ENCODE measurements around the gene SEC14L2.
"Not testable (repeated sequence)": the region's sequence is repeated elsewhere in the genome, so short reads cannot be mapped to it uniquely, and the experiment has no call there.

Gene SEC14L2

GRCh38 chr22:30397656-30398635 lies 1.1 kb downstream of the SEC14L2 start:
- Histone ChIP-seq H3K9me3 (ENCODE audit: insufficient read depth, low read depth, low read length) (no peaks in the 10 kb centered on the region), H3K4me1 (ENCODE audit: insufficient read depth, low read length) (peaks cover 11% of the 10 kb centered on the region), H3K4me3 (ENCODE audit: low read length) (peak overlapping the region; percentile 68), H3K36me3 (ENCODE audit: insufficient read depth, low read depth, low read length) (no peaks in the 10 kb centered on the region), H3K27ac (ENCODE audit: low read length) (no peak overlapping the region), H3K9ac (ENCODE audit: low read depth, low read length) (peak overlapping the region; percentile 56; the same call in 1 of the 2 replicates), H3K27me3 (ENCODE audit: insufficient read depth, low read length) (peaks cover 47% of the 10 kb centered on the region)

GRCh38 chr22:30398685-30399680 lies 2.2 kb downstream of the SEC14L2 start:
- Histone ChIP-seq H3K27ac (ENCODE audit: low read length) (no peak overlapping the region), H3K27me3 (ENCODE audit: insufficient read depth, low read length) (peaks cover 47% of the 10 kb centered on the region), H3K4me3 (ENCODE audit: low read length) (no peak overlapping the region), H3K9ac (ENCODE audit: low read depth, low read length) (no peak overlapping the region), H3K4me1 (ENCODE audit: insufficient read depth, low read length) (peaks cover 10% of the 10 kb centered on the region), H3K9me3 (ENCODE audit: insufficient read depth, low read depth, low read length) (no peaks in the 10 kb centered on the region), H3K36me3 (ENCODE audit: insufficient read depth, low read depth, low read length) (no peaks in the 10 kb centered on the region)

GRCh38 chr22:30399718-30400117 lies 2.9 kb downstream of the SEC14L2 start:
- Histone ChIP-seq H3K4me3 (ENCODE audit: low read length) (no peak overlapping the region), H3K9me3 (ENCODE audit: insufficient read depth, low read depth, low read length) (no peaks in the 10 kb centered on the region), H3K27ac (ENCODE audit: low read length) (no peak overlapping the region), H3K4me1 (ENCODE audit: insufficient read depth, low read length) (peaks cover 10% of the 10 kb centered on the region), H3K27me3 (ENCODE audit: insufficient read depth, low read length) (peaks cover 47% of the 10 kb centered on the region), H3K9ac (ENCODE audit: low read depth, low read length) (no peak overlapping the region), H3K36me3 (ENCODE audit: insufficient read depth, low read depth, low read length) (no peaks in the 10 kb centered on the region)

- H3K27ac ChIP-seq (ENCODE audit: low read length): no peak overlapping the region
- H3K27me3 ChIP-seq (ENCODE audit: insufficient read depth, low read length): peaks cover 46% of the 10 kb centered on the region
- H3K36me3 ChIP-seq (ENCODE audit: insufficient read depth, low read depth, low read length): no peaks in the 10 kb centered on the region
- H3K4me1 ChIP-seq (ENCODE audit: insufficient read depth, low read length): peaks cover 10% of the 10 kb centered on the region
- H3K9me3 ChIP-seq (ENCODE audit: insufficient read depth, low read depth, low read length): no peaks in the 10 kb centered on the region
- no peak overlapping the region for H3K9ac ChIP-seq (ENCODE audit: low read depth, low read length)
- H3K4me3 ChIP-seq (ENCODE audit: low read length): no peak overlapping the region
Observed at GRCh38 chr22:30400159-30400558, 3.3 kb downstream of the SEC14L2 start.

GRCh38 chr22:30401024-30401423 lies 4.2 kb downstream of the SEC14L2 start:
- H3K9ac ChIP-seq (ENCODE audit: low read depth, low read length); H3K27ac ChIP-seq (ENCODE audit: low read length); H3K4me3 ChIP-seq (ENCODE audit: low read length); H3K36me3 ChIP-seq (ENCODE audit: insufficient read depth, low read depth, low read length); H3K9me3 ChIP-seq (ENCODE audit: insufficient read depth, low read depth, low read length): not testable (repeated sequence)
- peaks cover 38% of the 10 kb centered on the region for H3K27me3 ChIP-seq (ENCODE audit: insufficient read depth, low read length)
- peaks cover 10% of the 10 kb centered on the region for H3K4me1 ChIP-seq (ENCODE audit: insufficient read depth, low read length)

- peaks cover 10% of the 10 kb centered on the region for H3K4me1 ChIP-seq (ENCODE audit: insufficient read depth, low read length)
- peak overlapping the region; percentile 32; the same call in 1 of the 2 replicates for H3K4me3 ChIP-seq (ENCODE audit: low read length)
- H3K27me3 ChIP-seq (ENCODE audit: insufficient read depth, low read length): peaks cover 26% of the 10 kb centered on the region
- no peaks in the 10 kb centered on the region for H3K9me3 ChIP-seq (ENCODE audit: insufficient read depth, low read depth, low read length)
- no peak overlapping the region for H3K27ac ChIP-seq (ENCODE audit: low read length)
- peak overlapping the region; percentile 48; the same call in 1 of the 2 replicates for H3K9ac ChIP-seq (ENCODE audit: low read depth, low read length)
- H3K36me3 ChIP-seq (ENCODE audit: insufficient read depth, low read depth, low read length): peaks cover 4% of the 10 kb centered on the region; the same call in 1 of the 2 replicates
Observed at GRCh38 chr22:30402028-30402765, 5.4 kb downstream of the SEC14L2 start.

- peaks cover 21% of the 10 kb centered on the region for H3K27me3 ChIP-seq (ENCODE audit: insufficient read depth, low read length)
- H3K36me3 ChIP-seq (ENCODE audit: insufficient read depth, low read depth, low read length); H3K9ac ChIP-seq (ENCODE audit: low read depth, low read length); H3K4me3 ChIP-seq (ENCODE audit: low read length); H3K27ac ChIP-seq (ENCODE audit: low read length); H3K9me3 ChIP-seq (ENCODE audit: insufficient read depth, low read depth, low read length); H3K4me1 ChIP-seq (ENCODE audit: insufficient read depth, low read length): not testable (repeated sequence)
Observed at GRCh38 chr22:30402766-30403104, 5.9 kb downstream of the SEC14L2 start.

- Histone ChIP-seq H3K4me3 (ENCODE audit: low read length) (no peak overlapping the region), H3K36me3 (ENCODE audit: insufficient read depth, low read depth, low read length) (peaks cover 7% of the 10 kb centered on the region; the same call in 1 of the 2 replicates), H3K4me1 (ENCODE audit: insufficient read depth, low read length) (peaks cover 6% of the 10 kb centered on the region; the same call in 1 of the 2 replicates), H3K27ac (ENCODE audit: low read length) (no peak overlapping the region), H3K27me3 (ENCODE audit: insufficient read depth, low read length) (peaks cover 6% of the 10 kb centered on the region), H3K9ac (ENCODE audit: low read depth, low read length) (no peak overlapping the region), H3K9me3 (ENCODE audit: insufficient read depth, low read depth, low read length) (no peaks in the 10 kb centered on the region)
Observed at GRCh38 chr22:30404307-30404706, 7.5 kb downstream of the SEC14L2 start.

- H3K36me3 ChIP-seq (ENCODE audit: insufficient read depth, low read depth, low read length): peaks cover 7% of the 10 kb centered on the region; the same call in 1 of the 2 replicates
- no peaks in the 10 kb centered on the region for H3K27me3 ChIP-seq (ENCODE audit: insufficient read depth, low read length)
- H3K4me3 ChIP-seq (ENCODE audit: low read length): no peak overlapping the region
- H3K9ac ChIP-seq (ENCODE audit: low read depth, low read length): no peak overlapping the region
- H3K9me3 ChIP-seq (ENCODE audit: insufficient read depth, low read depth, low read length): no peaks in the 10 kb centered on the region
- no peak overlapping the region for H3K27ac ChIP-seq (ENCODE audit: low read length)
- H3K4me1 ChIP-seq (ENCODE audit: insufficient read depth, low read length): peaks cover 6% of the 10 kb centered on the region; the same call in 1 of the 2 replicates
Observed at GRCh38 chr22:30405731-30406130, 8.9 kb downstream of the SEC14L2 start.

- H3K9ac ChIP-seq (ENCODE audit: low read depth, low read length): no peak overlapping the region
- H3K4me3 ChIP-seq (ENCODE audit: low read length): no peak overlapping the region
- no peak overlapping the region for H3K27ac ChIP-seq (ENCODE audit: low read length)
- peaks cover 7% of the 10 kb centered on the region; the same call in 1 of the 2 replicates for H3K36me3 ChIP-seq (ENCODE audit: insufficient read depth, low read depth, low read length)
- H3K9me3 ChIP-seq (ENCODE audit: insufficient read depth, low read depth, low read length): no peaks in the 10 kb centered on the region
- H3K4me1 ChIP-seq (ENCODE audit: insufficient read depth, low read length): peaks cover 6% of the 10 kb centered on the region; the same call in 1 of the 2 replicates
- H3K27me3 ChIP-seq (ENCODE audit: insufficient read depth, low read length): no peaks in the 10 kb centered on the region
Observed at GRCh38 chr22:30406400-30406799, 9.6 kb downstream of the SEC14L2 start.

Measured in iPS-20b (cell line).